ENCODE results near the gene NMUR1.
"Not testable (repeated sequence)": the region's sequence is repeated elsewhere in the genome, so short reads cannot be mapped to it uniquely, and the experiment has no call there.

- TF ChIP-seq CTCF, POLR2A (IDR thresholded peaks at IDR 0.05): not testable (repeated sequence)
These were observed 40.7 kb upstream of the NMUR1 start for GRCh38 chr2:231570915-231571314.
